Progenitor cell of endocrine pancreas (in vitro differentiated cells): ENCODE results near the gene DYNC1LI1. TPM values are rescaled to one million over a fixed set of nuclear protein-coding genes. Genes with fewer than 3 reads are reported as not detected.

ENCODE experiments used
- DNase-seq: peaks from one replicate; pipeline ENCODE4 v3.0.0; 2021; ENCODE audit warnings: low spot score; ENCODE audit not compliant: unreplicated experiment
- H3K27ac Mint-ChIP-seq: 2 replicates; pipeline ENCODE4 v1.8.0; 2021; ENCODE audit warnings: mild to moderate bottlenecking, moderate library complexity, mixed read lengths
- H3K27me3 Mint-ChIP-seq: 2 replicates; pipeline ENCODE4 v1.8.0; 2021; ENCODE audit warnings: mixed read lengths
- H3K36me3 Mint-ChIP-seq: 2 replicates; pipeline ENCODE4 v1.8.0; 2022; ENCODE audit warnings: mixed read lengths; ENCODE audit not compliant: insufficient read depth
- H3K4me1 Mint-ChIP-seq: 2 replicates; pipeline ENCODE4 v1.8.0; 2021; ENCODE audit warnings: low read depth, mixed read lengths
- H3K4me3 Mint-ChIP-seq: 2 replicates; pipeline ENCODE4 v1.8.0; 2021; ENCODE audit warnings: low read depth, mild to moderate bottlenecking, moderate library complexity, mixed read lengths
- H3K9me3 Mint-ChIP-seq: 2 replicates; pipeline ENCODE4 v1.8.0; 2021; ENCODE audit warnings: low read depth, mixed read lengths
- total RNA-seq: library from RNA; stranded (reverse); gene quantifications from 2 replicates; pipeline ENCODE4 v1.2.1, GENCODE V29; 2021
- TF ChIP-seq, protein P1 (sequence below): fragments of 200-600 bp; sonication (generic); IDR thresholded peaks from one replicate; pipeline ENCODE4 v1.5.0; 2021; ENCODE audit warnings: antibody characterized with exemption, mild to moderate bottlenecking; ENCODE audit not compliant: unreplicated experiment

Gene DYNC1LI1
- total RNA-seq, 1 donor from 2014 or later: 43.8 TPM

DNA sequence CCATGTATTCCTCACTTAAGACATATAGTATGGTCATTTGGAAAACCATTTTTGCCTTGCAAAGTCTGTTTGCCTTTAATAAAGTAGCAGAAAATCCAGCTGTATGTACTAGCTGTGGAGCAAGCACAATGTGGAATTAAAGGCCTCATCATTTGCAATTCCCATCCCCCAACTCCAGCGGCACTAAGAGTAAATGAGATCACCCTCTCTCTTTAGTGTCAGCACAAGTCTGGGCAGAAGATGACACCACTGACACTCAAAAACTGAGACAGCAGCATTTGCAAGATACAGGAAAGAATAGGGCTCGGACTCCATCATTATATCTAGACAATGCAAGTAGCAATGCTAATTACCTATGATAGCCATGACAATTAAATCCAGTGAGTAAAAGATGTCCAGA is 24.7 kb upstream of the DYNC1LI1 start:
- H3K27ac Mint-ChIP-seq: no peak overlapping the region
- H3K36me3 Mint-ChIP-seq: no peaks in the 10 kb centered on the region
- no peak for DNase-seq
- TF ChIP-seq, protein P1, sequence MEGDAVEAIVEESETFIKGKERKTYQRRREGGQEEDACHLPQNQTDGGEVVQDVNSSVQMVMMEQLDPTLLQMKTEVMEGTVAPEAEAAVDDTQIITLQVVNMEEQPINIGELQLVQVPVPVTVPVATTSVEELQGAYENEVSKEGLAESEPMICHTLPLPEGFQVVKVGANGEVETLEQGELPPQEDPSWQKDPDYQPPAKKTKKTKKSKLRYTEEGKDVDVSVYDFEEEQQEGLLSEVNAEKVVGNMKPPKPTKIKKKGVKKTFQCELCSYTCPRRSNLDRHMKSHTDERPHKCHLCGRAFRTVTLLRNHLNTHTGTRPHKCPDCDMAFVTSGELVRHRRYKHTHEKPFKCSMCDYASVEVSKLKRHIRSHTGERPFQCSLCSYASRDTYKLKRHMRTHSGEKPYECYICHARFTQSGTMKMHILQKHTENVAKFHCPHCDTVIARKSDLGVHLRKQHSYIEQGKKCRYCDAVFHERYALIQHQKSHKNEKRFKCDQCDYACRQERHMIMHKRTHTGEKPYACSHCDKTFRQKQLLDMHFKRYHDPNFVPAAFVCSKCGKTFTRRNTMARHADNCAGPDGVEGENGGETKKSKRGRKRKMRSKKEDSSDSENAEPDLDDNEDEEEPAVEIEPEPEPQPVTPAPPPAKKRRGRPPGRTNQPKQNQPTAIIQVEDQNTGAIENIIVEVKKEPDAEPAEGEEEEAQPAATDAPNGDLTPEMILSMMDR: no peak
- H3K4me1 Mint-ChIP-seq: no peaks in the 10 kb centered on the region
- H3K4me3 Mint-ChIP-seq: no peak overlapping the region
- H3K27me3 Mint-ChIP-seq: peaks cover 38% of the 10 kb centered on the region
- H3K9me3 Mint-ChIP-seq: no peaks in the 10 kb centered on the region

- Mint-ChIP-seq H3K36me3 (no peaks in the 10 kb centered on the region), H3K27me3 (peaks cover 42% of the 10 kb centered on the region), H3K4me1 (no peaks in the 10 kb centered on the region), H3K9me3 (no peaks in the 10 kb centered on the region), H3K4me3 (no peak overlapping the region), H3K27ac (no peak overlapping the region)
- TF ChIP-seq, protein P1: no peak
- no peak for DNase-seq
Measured at GRCh38 chr3:32593903-32594525, 23.4 kb upstream of the DYNC1LI1 start.

- H3K4me1 Mint-ChIP-seq: no peaks in the 10 kb centered on the region
- H3K4me3 Mint-ChIP-seq: no peak overlapping the region
- H3K9me3 Mint-ChIP-seq: no peaks in the 10 kb centered on the region
- H3K36me3 Mint-ChIP-seq: no peaks in the 10 kb centered on the region
- no peak overlapping the region for H3K27ac Mint-ChIP-seq
- TF ChIP-seq, protein P1: no peak
- peaks cover 44% of the 10 kb centered on the region for H3K27me3 Mint-ChIP-seq
- no peak for DNase-seq
Measured at GRCh38 chr3:32592696-32593353, 22.2 kb upstream of the DYNC1LI1 start.

GRCh38 chr3:32592011-32592410 is 21.4 kb upstream of the DYNC1LI1 start:
- H3K27ac Mint-ChIP-seq: no peak overlapping the region
- H3K4me3 Mint-ChIP-seq: no peak overlapping the region
- H3K4me1 Mint-ChIP-seq: no peaks in the 10 kb centered on the region
- no peaks in the 10 kb centered on the region for H3K36me3 Mint-ChIP-seq
- DNase-seq: no peak
- TF ChIP-seq, protein P1: no peak
- no peaks in the 10 kb centered on the region for H3K9me3 Mint-ChIP-seq
- peaks cover 44% of the 10 kb centered on the region for H3K27me3 Mint-ChIP-seq

DNA sequence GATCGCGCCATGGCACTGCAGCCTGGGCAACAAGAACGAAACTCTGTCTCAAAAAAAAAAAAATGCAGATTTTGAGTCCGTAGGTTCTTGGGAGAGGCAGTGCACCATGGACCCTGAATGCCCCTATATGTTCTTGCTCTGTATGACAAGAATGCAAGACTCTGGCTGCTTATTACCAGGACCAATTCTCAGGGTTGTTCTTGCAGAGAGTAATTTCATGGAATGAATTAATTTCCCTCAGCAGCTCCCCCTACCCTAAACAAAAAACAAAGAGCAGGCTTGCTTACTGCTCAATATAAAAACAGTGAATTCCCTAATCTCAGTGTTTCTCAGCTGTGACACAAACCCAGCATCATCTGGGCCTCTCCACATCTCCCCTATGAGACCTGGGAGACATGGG is 20.5 kb upstream of the DYNC1LI1 start:
- peaks cover 44% of the 10 kb centered on the region for H3K27me3 Mint-ChIP-seq
- no peak overlapping the region for H3K27ac Mint-ChIP-seq
- no peaks in the 10 kb centered on the region for H3K36me3 Mint-ChIP-seq
- no peak for DNase-seq
- H3K4me3 Mint-ChIP-seq: no peak overlapping the region
- no peaks in the 10 kb centered on the region for H3K4me1 Mint-ChIP-seq
- TF ChIP-seq, protein P1: no peak
- no peaks in the 10 kb centered on the region for H3K9me3 Mint-ChIP-seq
